WTC11 (cell line): ENCODE results near the gene RRP1B. TPM values are rescaled to one million over a fixed set of nuclear protein-coding genes. Genes with fewer than 3 reads are reported as not detected.
A peak's percentile ranks its signal among the peaks of the same experiment; 100 is the strongest.

Source experiments
- ATAC-seq: fragments of 200-7000 bp; cut with Tn5 transposase; 2 replicates; pipeline ENCODE4 v1.10.0; 2021; ENCODE audit warnings: mild to moderate bottlenecking, moderate library complexity
- CTCF ChIA-PET: fragments of 300-600 bp; sonication (Branson Sonifier 250); formaldehyde crosslinking; loops from one replicate; lab custom pipeline; 2021; ENCODE audit warnings: antibody characterized with exemption; lab: Charles Lee
- POLR2A ChIA-PET: fragments of 350-600 bp; sonication (Branson Sonifier 250); formaldehyde crosslinking; loops from one replicate; lab custom pipeline; 2021; ENCODE audit warnings: antibody characterized with exemption; lab: Charles Lee
- DNase-seq: peaks from one replicate; pipeline ENCODE4 v3.0.0; 2021; ENCODE audit warnings: low spot score
- H3K27ac Mint-ChIP-seq: 2 replicates; pipeline ENCODE4 v1.8.0; 2021; ENCODE audit warnings: mixed read lengths
- H3K27me3 Mint-ChIP-seq: 2 replicates; pipeline ENCODE4 v1.8.0; 2021; ENCODE audit warnings: low read depth, mild to moderate bottlenecking, moderate library complexity, mixed read lengths
- H3K36me3 Mint-ChIP-seq: 2 replicates; pipeline ENCODE4 v1.8.0; 2021; ENCODE audit warnings: mixed read lengths
- H3K4me1 Mint-ChIP-seq: 2 replicates; pipeline ENCODE4 v1.8.0; 2022; ENCODE audit warnings: mixed read lengths
- H3K4me3 Mint-ChIP-seq: 2 replicates; pipeline ENCODE4 v1.8.0; 2021; ENCODE audit warnings: mild to moderate bottlenecking, moderate library complexity, mixed read lengths
- H3K9me3 Mint-ChIP-seq: 2 replicates; pipeline ENCODE4 v1.8.0; 2021; ENCODE audit warnings: mixed read lengths
- AR ChIP-seq: fragments of 250-450 bp; sonication (Bioruptor Pico); IDR thresholded peaks from 2 replicates; pipeline ENCODE4 v1.9.0; 2021; ENCODE audit warnings: mild to moderate bottlenecking
- ATF3 ChIP-seq: sonication (generic); formaldehyde crosslinking; conservative IDR thresholded peaks from 2 replicates; pipeline ENCODE4 v1.8.1; 2022; ENCODE audit warnings: mild to moderate bottlenecking, missing genetic modification reagents
- CBFB ChIP-seq: sonication (generic); formaldehyde crosslinking; IDR thresholded peaks from 2 replicates; pipeline ENCODE4 v1.8.1; 2022; ENCODE audit warnings: mild to moderate bottlenecking, low read depth, missing genetic modification reagents
- CDX4 ChIP-seq: fragments of 250-450 bp; sonication (Bioruptor Pico); IDR thresholded peaks from 2 replicates; pipeline ENCODE4 v1.9.0; 2021; ENCODE audit warnings: moderate library complexity, mild to moderate bottlenecking, inconsistent platforms, borderline replicate concordance
- CREM ChIP-seq: sonication (generic); formaldehyde crosslinking; IDR thresholded peaks from 2 replicates; pipeline ENCODE4 v1.8.1; 2022; ENCODE audit warnings: mild to moderate bottlenecking, missing genetic modification reagents, moderate library complexity
- ESRRA ChIP-seq: sonication (generic); formaldehyde crosslinking; IDR thresholded peaks from 2 replicates; pipeline ENCODE4 v1.8.1; 2022; ENCODE audit warnings: mild to moderate bottlenecking, missing genetic modification reagents, borderline replicate concordance
- HMGXB4 ChIP-seq: sonication (generic); formaldehyde crosslinking; IDR thresholded peaks from 2 replicates; pipeline ENCODE4 v1.8.1; 2023; ENCODE audit warnings: mild to moderate bottlenecking, moderate library complexity, missing genetic modification reagents
- IRF1 ChIP-seq: sonication (generic); formaldehyde crosslinking; IDR thresholded peaks from 2 replicates; pipeline ENCODE4 v1.8.0; 2023; ENCODE audit warnings: missing genetic modification reagents
- NFE2L1 ChIP-seq: sonication (generic); formaldehyde crosslinking; IDR thresholded peaks from 2 replicates; pipeline ENCODE4 v1.8.1; 2023; ENCODE audit warnings: missing genetic modification reagents
- NR2C2 ChIP-seq: sonication (generic); formaldehyde crosslinking; IDR thresholded peaks from 2 replicates; pipeline ENCODE4 v1.8.0; 2022; ENCODE audit warnings: mild to moderate bottlenecking, missing genetic modification reagents
- RORB ChIP-seq: fragments of 250-450 bp; sonication (Bioruptor Pico); IDR thresholded peaks from 2 replicates; pipeline ENCODE4 v1.9.0; 2021; ENCODE audit warnings: mild to moderate bottlenecking
- SOX15 ChIP-seq: fragments of 250-450 bp; sonication (Bioruptor Pico); IDR thresholded peaks from 2 replicates; pipeline ENCODE4 v1.9.0; 2021; ENCODE audit warnings: mild to moderate bottlenecking
- STAT6 ChIP-seq: sonication (generic); formaldehyde crosslinking; conservative IDR thresholded peaks from 2 replicates; pipeline ENCODE4 v1.8.1; 2023; ENCODE audit warnings: mild to moderate bottlenecking, low read depth, missing genetic modification reagents, moderate library complexity
- TP53 ChIP-seq: sonication (generic); formaldehyde crosslinking; IDR thresholded peaks from 2 replicates; pipeline ENCODE4 v1.8.1; 2023; ENCODE audit warnings: mild to moderate bottlenecking, missing genetic modification reagents
- USF1 ChIP-seq: sonication (generic); formaldehyde crosslinking; IDR thresholded peaks from 2 replicates; pipeline ENCODE4 v1.8.0; 2022; ENCODE audit warnings: mild to moderate bottlenecking, missing genetic modification reagents
- ZNF138 ChIP-seq: sonication (generic); formaldehyde crosslinking; conservative IDR thresholded peaks from 2 replicates; pipeline ENCODE4 v1.8.1; 2022; ENCODE audit warnings: mild to moderate bottlenecking, moderate library complexity, missing genetic modification reagents
- ZSCAN18 ChIP-seq: fragments of 250-450 bp; sonication (Bioruptor Pico); IDR thresholded peaks from 2 replicates; pipeline ENCODE4 v2.1.2; 2022; ENCODE audit warnings: mild to moderate bottlenecking, moderate library complexity
- total RNA-seq: library from RNA; stranded (reverse); gene quantifications from 3 replicates; pipeline ENCODE4 v1.2.3, GENCODE V29; 2021

RRP1B gene
- total RNA-seq, 1 experiment from 2014 or later = 74.9 TPM

- POLR2A ChIA-PET = no interaction called here
- H3K27ac Mint-ChIP-seq = peak overlapping the region; percentile 92; the same call in 1 of the 2 replicates
- H3K36me3 Mint-ChIP-seq = peaks cover 42% of the 10 kb centered on the region
- no peaks in the 10 kb centered on the region for H3K9me3 Mint-ChIP-seq
- no peak for DNase-seq
- CTCF ChIA-PET = interaction anchor here (0.7 kb wide), 1 partner anchor 35 kb away, joined by 3 read pairs; no protein-coding TSS in a partner anchor
- TF ChIP-seq ATF3 (CRISPR knock-in tag) = no peak
- TF ChIP-seq CREM (CRISPR knock-in tag) = no peak
- no peak for TF ChIP-seq ZSCAN18
- TF ChIP-seq ZNF138 = no peak
- no peak for TF ChIP-seq CBFB
- no peak for TF ChIP-seq SOX15 (CRISPR knock-in tag)
- TF ChIP-seq STAT6 (CRISPR knock-in tag) = no peak
- no peak for TF ChIP-seq CDX4
- no peak for TF ChIP-seq NR2C2 (CRISPR knock-in tag)
- no peak for TF ChIP-seq ESRRA (CRISPR knock-in tag)
- no peak for TF ChIP-seq NFE2L1
- TF ChIP-seq IRF1 (CRISPR knock-in tag) = no peak
- no peak for TF ChIP-seq RORB (CRISPR knock-in tag)
- no peak for TF ChIP-seq HMGXB4 (CRISPR knock-in tag)
- TF ChIP-seq TP53 (CRISPR knock-in tag) = no peak
- TF ChIP-seq AR = no peak
- no peak for TF ChIP-seq USF1 (CRISPR knock-in tag)
- TF ChIP-seq, all 79 proteins: peak for 0
- ATAC-seq = no peak
- no peaks in the 10 kb centered on the region for H3K27me3 Mint-ChIP-seq
- H3K4me1 Mint-ChIP-seq = no peaks in the 10 kb centered on the region; the same call in 1 of the 2 replicates
- H3K4me3 Mint-ChIP-seq = no peak overlapping the region
Observed at GRCh38 chr21:43694437-43695079, 35.2 kb downstream of the RRP1B start.
